GM19397 (cell line): Measurements from ENCODE around the gene CCDC187.

Experiments used
- ATAC-seq: cut with Tn5 transposase; IDR thresholded peaks from one replicate; pipeline ENCODE4 v1.9.1; 2021; ENCODE audit warnings: mild to moderate bottlenecking, moderate library complexity; ENCODE audit not compliant: unreplicated experiment

The CCDC187 gene

DNA sequence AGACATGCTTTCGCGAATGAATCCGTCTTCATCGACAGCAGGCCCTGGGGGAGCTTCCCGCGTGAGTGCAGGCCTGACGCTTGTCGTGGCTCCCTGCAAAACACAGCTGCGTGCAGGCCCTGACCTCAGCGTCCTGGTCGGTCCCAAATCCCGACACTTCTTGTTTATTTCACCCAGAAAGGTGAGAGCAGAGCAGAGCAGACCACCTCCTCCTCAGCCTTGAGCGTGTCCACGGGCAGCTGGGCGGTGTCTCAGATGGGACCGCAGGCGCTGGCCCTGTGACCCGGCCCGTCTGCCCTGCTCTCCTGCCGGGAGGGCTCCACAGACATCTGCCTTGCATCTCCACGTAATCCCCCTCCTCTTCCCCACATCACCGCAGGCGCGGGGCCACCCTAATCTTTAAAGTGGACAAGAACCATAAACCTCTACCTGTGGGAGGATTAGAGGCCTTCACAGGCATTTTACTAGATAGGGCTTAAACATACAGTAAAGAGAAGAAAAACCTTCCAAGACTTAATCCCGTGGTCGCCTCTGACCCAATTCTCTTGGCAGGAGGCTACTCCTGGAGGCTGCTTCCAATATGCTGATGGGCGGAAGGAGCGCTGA lies 91.4 kb downstream of the CCDC187 start:
- ATAC-seq = no peak

DNA sequence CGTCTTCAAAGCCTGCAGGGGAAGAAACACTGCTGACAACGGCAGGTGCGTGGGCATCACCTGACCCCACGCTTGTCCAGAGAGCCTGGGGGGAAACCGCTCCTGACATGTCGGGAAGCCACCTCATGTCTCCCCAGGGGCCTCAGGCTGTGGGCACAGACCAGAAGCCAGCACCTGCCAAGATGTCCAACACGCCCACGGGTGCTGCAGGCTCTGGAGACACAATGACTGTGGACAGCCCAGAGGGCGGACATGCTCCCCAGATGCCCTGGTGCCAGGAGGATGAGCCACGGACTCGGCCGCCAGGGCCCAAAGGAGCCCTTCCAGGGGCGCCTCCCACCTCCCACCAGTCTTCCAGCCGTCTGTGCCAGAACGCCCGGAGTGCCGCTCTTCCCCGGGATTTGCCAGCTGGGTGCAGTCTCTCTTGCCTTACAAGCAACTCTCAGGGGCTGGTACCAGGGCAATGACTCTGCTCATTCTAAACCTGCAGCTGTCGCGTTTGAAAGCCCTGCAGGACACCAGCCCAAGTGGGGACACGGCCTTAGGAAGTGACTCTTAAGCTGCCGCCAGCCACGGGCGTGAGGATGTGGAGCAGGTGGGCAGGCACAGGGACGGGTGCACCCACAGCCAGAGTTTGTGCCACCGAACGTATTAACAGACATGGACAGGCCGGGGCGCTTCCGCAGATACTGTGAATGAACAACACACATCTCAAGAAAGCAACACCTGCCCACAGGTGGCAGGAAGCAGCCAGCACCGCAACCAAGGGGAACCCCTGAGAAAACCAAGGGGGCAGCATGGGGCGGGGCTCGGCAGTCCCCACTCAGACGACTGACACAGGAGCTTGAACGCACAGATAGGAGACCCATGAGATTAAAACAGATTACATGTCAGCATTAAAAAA lies 92.2 kb downstream of the CCDC187 start:
- ATAC-seq = no peak

GRCh38 chr9:136211006-136211405 lies 92.9 kb downstream of the CCDC187 start:
- no peak for ATAC-seq

- no peak for ATAC-seq
Measured at GRCh38 chr9:136210276-136210675, 93.6 kb downstream of the CCDC187 start.

DNA sequence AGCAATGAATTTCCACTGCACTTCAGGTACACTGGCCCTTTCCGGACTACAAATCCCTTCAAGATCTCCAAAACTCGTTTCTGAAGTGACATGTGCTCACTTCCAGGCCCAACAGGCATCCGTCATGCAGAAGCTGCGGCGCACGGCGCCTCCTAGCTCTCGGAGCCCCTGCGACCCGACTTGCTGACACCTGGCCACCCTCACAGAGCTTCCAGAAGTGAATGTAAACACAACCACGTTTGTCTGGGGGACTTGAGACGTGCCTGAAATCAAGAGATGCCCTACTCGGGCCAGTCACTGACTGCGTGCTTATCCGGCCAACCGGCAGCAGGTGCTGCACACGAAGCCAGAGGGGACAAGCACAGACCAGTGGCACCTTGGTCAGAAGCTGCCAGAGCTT lies 94.1 kb downstream of the CCDC187 start:
- ATAC-seq = no peak

DNA sequence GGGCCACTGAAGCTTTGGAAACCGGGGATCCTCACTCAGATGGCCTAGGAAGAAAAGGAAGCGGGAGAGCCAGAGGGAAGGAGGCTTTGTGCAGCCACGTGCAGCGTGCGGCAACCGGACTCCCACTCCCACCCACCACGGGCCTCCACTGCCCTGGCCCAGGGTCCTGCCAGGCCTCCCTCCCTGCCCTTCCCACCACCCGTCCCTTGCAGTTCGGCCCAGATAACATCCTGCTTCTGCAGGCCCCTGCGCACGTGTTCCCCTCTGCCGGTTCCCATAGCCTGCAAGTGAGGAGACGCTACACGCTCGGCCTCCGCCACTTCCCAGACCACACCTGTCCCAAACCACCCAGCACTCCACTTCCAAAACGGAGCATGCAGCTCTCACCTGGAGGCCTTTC lies 94.7 kb downstream of the CCDC187 start:
- no peak for ATAC-seq

DNA sequence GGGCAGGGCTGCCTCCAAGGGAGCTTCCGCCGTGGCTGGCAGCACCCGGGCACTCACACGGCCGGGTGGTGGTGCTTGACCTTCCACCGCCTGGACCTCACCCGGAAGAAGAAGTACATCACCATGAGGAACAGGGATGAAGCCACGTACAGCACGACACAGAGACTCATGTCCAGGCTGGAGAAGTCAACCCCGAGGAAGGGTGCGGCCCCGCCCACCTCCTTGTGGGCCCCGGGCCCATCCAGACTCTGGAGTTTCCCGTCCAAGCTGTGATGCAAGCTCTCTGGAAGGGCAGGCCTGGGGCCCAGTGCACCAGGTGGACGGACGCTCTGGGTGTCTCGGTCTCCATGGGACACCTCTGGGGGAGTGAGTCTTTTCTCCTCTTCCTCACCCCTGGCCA lies 95.2 kb downstream of the CCDC187 start:
- no peak for ATAC-seq

GRCh38 chr9:136207616-136208015 lies 96.3 kb downstream of the CCDC187 start:
- ATAC-seq = no peak

DNA sequence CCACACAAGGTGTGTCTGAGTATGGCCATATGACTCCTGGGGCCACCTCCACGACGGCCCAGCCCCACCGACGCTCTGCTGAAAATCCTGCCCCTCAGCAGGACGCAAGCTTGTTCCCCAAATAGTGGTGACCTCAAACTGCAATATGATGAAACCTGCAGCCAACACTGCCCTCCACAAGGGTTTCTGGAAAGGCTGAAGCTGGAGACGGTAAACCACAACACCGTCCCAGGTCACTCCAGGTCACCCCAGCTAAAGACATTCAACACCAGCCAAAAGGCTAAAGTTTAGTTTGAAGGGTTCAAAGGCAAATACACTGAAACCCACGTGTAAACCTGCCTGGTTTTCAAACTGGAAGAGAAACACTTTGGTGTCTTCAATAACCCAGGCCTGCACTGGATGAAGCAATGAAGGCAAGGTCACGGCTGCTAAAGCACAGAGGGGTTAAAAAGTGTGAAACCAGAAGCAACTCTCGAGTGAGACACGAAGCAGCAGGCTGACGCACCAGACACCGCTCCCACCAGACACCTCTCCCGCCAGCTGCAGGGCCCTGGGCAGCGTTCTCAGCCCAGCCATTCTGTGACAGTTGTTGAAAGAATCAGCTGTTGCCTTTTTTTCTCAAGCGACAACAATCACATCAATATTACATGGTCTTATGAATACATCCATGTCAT lies 97.2 kb downstream of the CCDC187 start:
- ATAC-seq = no peak

- no peak for ATAC-seq
Measured at GRCh38 chr9:136205707-136205992, 98.2 kb downstream of the CCDC187 start.

GRCh38 chr9:136204838-136205706 lies 98.8 kb downstream of the CCDC187 start, which contains the start of gene LHX3:
Gene LHX3, minus strand, starts transcription at chr9:136205128. Its CDS starts 116 bp downstream, at chr9:136205012.
- no peak for ATAC-seq

GRCh38 chr9:136204145-136204805 lies 99.6 kb downstream of the CCDC187 start:
- ATAC-seq = no peak

- no peak for ATAC-seq
Measured at GRCh38 chr9:136203408-136204144, 100.3 kb downstream of the CCDC187 start.

DNA sequence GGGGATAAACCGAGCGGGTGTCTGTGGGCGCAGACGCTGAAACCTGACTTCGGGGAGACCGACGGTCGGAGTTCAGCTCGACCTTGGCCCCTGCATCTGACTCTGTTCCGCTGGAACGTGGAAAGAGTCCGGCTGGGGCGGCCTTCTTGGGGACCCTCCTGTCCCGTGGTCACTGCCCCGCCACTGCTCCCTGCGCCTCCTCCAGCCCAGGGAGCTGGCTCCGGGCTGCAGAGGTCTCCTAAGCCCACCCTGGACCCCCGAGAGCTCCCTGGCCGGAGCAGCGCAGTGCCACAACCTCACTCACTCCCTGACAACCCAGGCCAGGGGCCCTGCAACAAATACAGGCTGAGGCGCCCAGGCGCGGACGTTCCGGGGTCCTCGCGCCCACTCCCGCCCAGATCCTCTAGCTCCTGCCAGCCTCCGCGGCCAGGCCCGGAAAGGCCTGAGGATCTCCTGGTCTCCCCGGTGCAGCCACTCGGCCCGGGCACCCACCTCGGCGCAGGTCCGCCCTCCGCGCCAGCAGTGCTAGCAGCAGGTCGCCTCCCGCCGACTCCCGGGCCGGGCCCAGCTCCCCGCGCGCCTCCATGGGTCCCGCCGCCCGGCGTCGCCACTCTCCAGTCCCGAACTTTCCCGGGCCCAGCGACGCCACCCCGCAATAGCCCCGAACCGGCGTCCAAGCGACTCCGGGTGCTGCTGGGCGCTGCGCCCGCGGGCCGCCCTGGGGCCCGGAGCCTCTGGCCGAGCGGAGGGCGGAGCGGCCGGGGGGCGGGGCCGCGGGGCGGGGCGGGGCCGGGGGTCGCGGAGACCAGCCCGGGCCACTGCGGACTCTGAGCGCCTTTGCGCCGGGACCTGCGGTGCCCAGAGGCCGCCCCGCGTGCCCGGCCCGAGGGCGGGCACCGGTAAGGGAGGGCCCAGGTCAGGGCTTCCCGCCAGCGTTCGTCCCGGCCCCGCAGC lies 101.2 kb downstream of the CCDC187 start:
- ATAC-seq = no peak

- ATAC-seq = no peak
Measured at GRCh38 chr9:136201609-136202453, 102.1 kb downstream of the CCDC187 start.

DNA sequence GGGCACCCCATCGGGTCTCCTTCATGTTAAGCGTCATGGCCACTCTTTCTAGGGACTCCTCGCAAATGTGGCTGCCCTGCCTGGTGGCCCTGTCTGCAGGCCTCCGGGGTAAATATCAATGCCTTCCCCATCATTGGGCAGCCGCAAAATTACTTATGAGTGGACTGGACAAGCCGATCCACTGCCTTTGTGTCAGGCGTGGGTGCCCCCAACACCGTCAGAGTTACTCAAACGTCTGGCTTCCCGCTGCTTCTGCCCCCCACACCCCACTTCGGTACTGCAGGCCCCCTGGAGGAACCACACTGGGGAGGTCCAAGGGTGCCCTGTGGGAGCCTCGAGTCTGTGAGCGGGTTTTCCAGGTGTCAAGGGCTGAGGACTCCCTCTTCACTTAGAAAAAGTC lies 102.7 kb downstream of the CCDC187 start:
- no peak for ATAC-seq

GRCh38 chr9:136200424-136200823 lies 103.5 kb downstream of the CCDC187 start:
- no peak for ATAC-seq
